Urinary bladder (tissue), 4 donors: Measurements from ENCODE around the gene NKAIN2. TPM values are rescaled to one million over a fixed set of nuclear protein-coding genes. Genes with fewer than 3 reads are reported as not detected.
"Not testable (repeated sequence)": the region's sequence is repeated elsewhere in the genome, so short reads cannot be mapped to it uniquely, and the experiment has no call there.

ENCODE experiments used
- DNase-seq: peaks from one replicate; pipeline ENCODE4 v3.0.0-alpha.2; 2015; ENCODE audit errors: extremely low spot score
- H3K27ac ChIP-seq: one replicate; pipeline ENCODE4 v1.5.1; 2013; ENCODE audit warnings: low read depth, mild to moderate bottlenecking, moderate library complexity
- H3K36me3 ChIP-seq: one replicate; pipeline ENCODE4 v1.6.1; 2013; ENCODE audit warnings: mild to moderate bottlenecking, moderate library complexity; ENCODE audit not compliant: insufficient read depth
- H3K4me1 ChIP-seq: one replicate; pipeline ENCODE4 v1.6.1; 2013; ENCODE audit warnings: mild to moderate bottlenecking, moderate library complexity; ENCODE audit not compliant: insufficient read depth
- H3K4me3 ChIP-seq: one replicate; pipeline ENCODE4 v1.5.1; 2013; ENCODE audit warnings: low read depth, low read length
- WGBS: extraction: QIAGEN DNeasy Blood & Tissue Kit; methylation state at CpG from one replicate; pipeline ENCODE4 v1.1.7; 2013; 5-methylcytosine and 5-hydroxymethylcytosine counted together
- polyA plus RNA-seq: library from polyadenylated mRNA; stranded (reverse); fragments of 200-250 nt; gene quantifications from one replicate; pipeline ENCODE4 v1.2.3, GENCODE V29; 2013
- total RNA-seq: library from RNA; depleted of rRNA; stranded (reverse); fragments of >200 nt; gene quantifications from one replicate; pipeline ENCODE4 v1.2.3, GENCODE V29; 2014
- donor health status: healthy with polysubstance abuse.
- donor health status: healthy.

The NKAIN2 gene
- total and polyA plus RNA-seq, 2 donors, result 0.24 to 1.7 TPM

GRCh38 chr6:124535299-124535698 lies 731.6 kb downstream of the NKAIN2 start:
- no peaks in the 10 kb centered on the region for H3K36me3 ChIP-seq
- H3K4me3 ChIP-seq, result no peak overlapping the region
- H3K27ac ChIP-seq, result no peak overlapping the region
- 20% methylated on average over 1 of the region's 1 CpG for WGBS
- DNase-seq, result no peak
- no peaks in the 10 kb centered on the region for H3K4me1 ChIP-seq

- WGBS, result 63% methylated on average over 9 of the region's 9 CpGs
- Histone ChIP-seq H3K4me1 (no peaks in the 10 kb centered on the region), H3K36me3 (no peaks in the 10 kb centered on the region), H3K4me3 (no peak overlapping the region), H3K27ac (no peak overlapping the region)
- no peak for DNase-seq
Measured at GRCh38 chr6:124535746-124536145, 732.1 kb downstream of the NKAIN2 start.

GRCh38 chr6:124536157-124536841 lies 732.6 kb downstream of the NKAIN2 start:
- Histone ChIP-seq H3K4me1 (no peaks in the 10 kb centered on the region), H3K4me3 (no peak overlapping the region), H3K36me3 (no peaks in the 10 kb centered on the region), H3K27ac (no peak overlapping the region)
- DNase-seq, result no peak
- WGBS, result 75% methylated on average over 5 of the region's 5 CpGs

- H3K4me1 ChIP-seq, result no peaks in the 10 kb centered on the region
- 28% methylated on average over 3 of the region's 3 CpGs for WGBS
- H3K36me3 ChIP-seq, result no peaks in the 10 kb centered on the region
- no peak for DNase-seq
- H3K4me3 ChIP-seq, result no peak overlapping the region
- H3K27ac ChIP-seq, result no peak overlapping the region
Measured at GRCh38 chr6:124536842-124537191, 733.2 kb downstream of the NKAIN2 start.

GRCh38 chr6:124539096-124539495 lies 735.4 kb downstream of the NKAIN2 start:
- Histone ChIP-seq H3K27ac (no peak overlapping the region), H3K4me1 (no peaks in the 10 kb centered on the region), H3K36me3 (no peaks in the 10 kb centered on the region), H3K4me3 (no peak overlapping the region)
- no peak for DNase-seq

GRCh38 chr6:124541573-124541972 lies 737.9 kb downstream of the NKAIN2 start:
- DNase-seq, result no peak
- Histone ChIP-seq H3K4me1 (no peaks in the 10 kb centered on the region), H3K27ac (no peak overlapping the region), H3K4me3 (no peak overlapping the region), H3K36me3 (no peaks in the 10 kb centered on the region)
- 86% methylated on average over 2 of the region's 2 CpGs for WGBS

GRCh38 chr6:124546601-124547000 lies 742.9 kb downstream of the NKAIN2 start:
- no peak overlapping the region for H3K27ac ChIP-seq
- no peak for DNase-seq
- H3K4me1 ChIP-seq, result no peaks in the 10 kb centered on the region
- no peak overlapping the region for H3K4me3 ChIP-seq
- 27% methylated on average over 2 of the region's 2 CpGs for WGBS
- no peaks in the 10 kb centered on the region for H3K36me3 ChIP-seq

- H3K4me1 ChIP-seq, result no peaks in the 10 kb centered on the region
- 86% methylated on average over 3 of the region's 3 CpGs for WGBS
- no peak overlapping the region for H3K27ac ChIP-seq
- no peaks in the 10 kb centered on the region for H3K36me3 ChIP-seq
- DNase-seq, result no peak
- H3K4me3 ChIP-seq, result no peak overlapping the region
Measured at GRCh38 chr6:124551711-124552233, 748.1 kb downstream of the NKAIN2 start.

- no peak overlapping the region for H3K4me3 ChIP-seq
- H3K36me3 ChIP-seq, result no peaks in the 10 kb centered on the region
- H3K27ac ChIP-seq, result no peak overlapping the region
- H3K4me1 ChIP-seq, result no peaks in the 10 kb centered on the region
- no peak for DNase-seq
Measured at GRCh38 chr6:124557873-124558272, 754.2 kb downstream of the NKAIN2 start.

GRCh38 chr6:124560078-124560477 lies 756.4 kb downstream of the NKAIN2 start:
- WGBS, result 87% methylated on average over 2 of the region's 2 CpGs
- not testable (repeated sequence) for DNase-seq, H3K36me3 ChIP-seq, H3K4me3 ChIP-seq, H3K4me1 ChIP-seq, H3K27ac ChIP-seq

GRCh38 chr6:124560873-124561567 lies 757.4 kb downstream of the NKAIN2 start:
- H3K4me1 ChIP-seq, result no peaks in the 10 kb centered on the region
- DNase-seq, result no peak
- H3K4me3 ChIP-seq, result no peak overlapping the region
- no peaks in the 10 kb centered on the region for H3K36me3 ChIP-seq
- H3K27ac ChIP-seq, result no peak overlapping the region
- WGBS, result 55% methylated on average over 3 of the region's 3 CpGs

GRCh38 chr6:124561635-124562130 lies 758.0 kb downstream of the NKAIN2 start:
- 81% methylated on average over 4 of the region's 4 CpGs for WGBS
- Histone ChIP-seq H3K4me3 (no peak overlapping the region), H3K4me1 (no peaks in the 10 kb centered on the region), H3K27ac (no peak overlapping the region), H3K36me3 (no peaks in the 10 kb centered on the region)
- DNase-seq, result no peak

- DNase-seq, H3K36me3 ChIP-seq, H3K4me1 ChIP-seq, H3K27ac ChIP-seq, H3K4me3 ChIP-seq: not testable (repeated sequence)
- WGBS, result 95% methylated on average over 3 of the region's 3 CpGs
Measured at GRCh38 chr6:124564125-124564524, 760.5 kb downstream of the NKAIN2 start.

- H3K4me3 ChIP-seq, result no peak overlapping the region
- 63% methylated on average over 5 of the region's 5 CpGs for WGBS
Measured at GRCh38 chr6:124567401-124567800, 763.7 kb downstream of the NKAIN2 start.

More at GRCh38 chr6:124567401-124567800, 763.7 kb downstream of the NKAIN2 start:
- DNase-seq, result no peak
- no peaks in the 10 kb centered on the region for H3K36me3 ChIP-seq
- H3K27ac ChIP-seq, result no peak overlapping the region
- no peaks in the 10 kb centered on the region for H3K4me1 ChIP-seq
